ENCODE results near the gene DOK7.

Gene DOK7

DNA sequence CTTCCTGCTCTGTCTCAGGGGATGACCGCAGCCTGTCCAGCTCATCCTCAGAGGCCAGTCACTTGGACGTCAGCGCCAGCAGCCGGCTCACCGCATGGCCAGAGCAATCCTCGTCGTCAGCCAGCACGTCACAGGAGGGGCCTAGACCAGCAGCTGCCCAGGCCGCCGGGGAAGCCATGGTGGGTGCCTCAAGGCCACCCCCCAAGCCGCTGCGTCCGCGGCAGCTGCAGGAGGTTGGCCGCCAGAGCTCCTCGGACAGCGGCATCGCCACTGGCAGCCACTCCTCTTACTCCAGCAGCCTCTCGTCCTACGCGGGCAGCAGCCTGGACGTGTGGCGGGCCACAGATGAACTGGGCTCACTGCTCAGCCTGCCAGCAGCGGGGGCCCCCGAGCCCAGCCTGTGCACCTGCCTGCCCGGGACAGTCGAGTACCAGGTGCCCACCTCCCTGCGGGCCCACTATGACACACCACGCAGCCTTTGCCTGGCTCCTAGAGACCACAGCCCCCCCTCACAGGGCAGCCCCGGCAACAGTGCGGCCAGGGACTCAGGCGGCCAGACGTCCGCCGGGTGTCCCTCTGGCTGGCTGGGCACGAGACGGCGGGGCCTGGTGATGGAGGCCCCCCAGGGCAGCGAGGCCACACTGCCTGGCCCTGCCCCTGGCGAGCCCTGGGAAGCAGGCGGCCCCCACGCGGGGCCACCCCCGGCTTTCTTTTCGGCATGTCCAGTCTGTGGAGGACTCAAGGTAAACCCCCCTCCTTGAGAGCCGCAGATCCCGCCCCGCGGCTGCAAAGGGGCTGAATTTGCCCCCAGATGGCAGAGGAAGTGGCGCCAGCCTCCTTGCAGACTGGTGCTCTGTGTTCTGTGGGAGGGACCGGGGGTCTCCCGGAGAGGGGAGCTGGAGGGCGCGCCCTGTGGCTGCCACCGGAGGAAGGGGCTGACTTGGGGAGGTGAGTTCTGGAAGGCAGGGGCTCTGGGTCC is 29.9 kb downstream of the DOK7 start:
- DNase-seq, result no peak

DNA sequence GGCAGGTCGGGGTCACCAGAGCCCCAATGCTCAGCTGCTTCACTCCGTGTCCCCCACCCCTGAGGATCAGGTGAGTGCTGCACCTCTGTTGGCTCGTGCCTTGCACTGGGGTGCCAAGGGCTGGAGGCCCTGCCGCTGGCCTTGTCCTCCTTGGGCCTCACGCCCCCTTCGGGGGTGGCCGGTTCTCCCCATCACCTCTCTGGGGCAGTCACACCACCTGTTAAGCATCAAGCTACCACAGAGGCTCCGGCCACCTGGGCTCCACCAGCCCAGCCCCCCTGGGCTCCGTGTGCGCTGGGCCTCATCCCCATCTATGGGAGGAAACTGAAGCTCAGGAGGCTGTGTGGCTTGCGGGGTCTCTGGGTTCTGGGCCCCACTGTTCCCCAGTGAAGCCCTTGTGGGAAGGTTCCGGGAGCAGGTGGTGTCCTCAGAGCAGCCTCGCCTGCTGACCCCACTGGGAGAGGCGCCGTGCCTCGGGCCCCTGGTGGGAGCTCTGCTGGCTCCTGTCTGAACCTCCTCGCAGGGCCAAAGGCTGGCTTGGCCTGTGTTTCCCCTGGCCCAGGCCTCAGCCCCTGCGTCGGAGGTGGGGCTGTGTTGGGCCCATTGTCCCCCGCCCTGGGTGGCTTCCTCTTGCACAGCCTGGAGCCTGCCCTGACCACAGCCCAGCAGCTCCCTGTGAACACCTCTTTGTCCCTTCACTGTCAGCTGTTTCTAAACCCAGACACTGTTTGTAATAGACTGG is 30.8 kb downstream of the DOK7 start:
- no peak for DNase-seq

DNA sequence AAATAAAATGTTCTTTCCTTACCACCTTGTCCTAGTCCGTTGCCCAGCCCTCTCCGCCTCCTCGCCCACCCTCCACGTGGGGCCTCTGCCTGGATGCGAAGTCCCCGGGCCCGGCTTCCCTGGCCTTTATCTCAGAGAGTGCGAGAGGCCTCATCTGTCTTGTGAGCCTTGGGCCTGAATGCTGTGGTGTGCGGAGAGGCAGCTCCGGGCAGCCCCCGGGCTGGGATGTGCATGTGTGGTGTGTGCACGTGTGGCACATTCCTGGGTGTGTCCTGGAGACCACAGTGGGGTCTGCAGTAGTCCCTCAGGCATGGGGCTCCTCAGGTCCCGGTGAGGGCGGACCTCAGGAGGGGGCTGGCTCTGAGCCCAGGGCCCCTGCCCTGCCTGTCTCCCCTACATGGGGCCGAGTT is 31.4 kb downstream of the DOK7 start:
- no peak for DNase-seq

DNA sequence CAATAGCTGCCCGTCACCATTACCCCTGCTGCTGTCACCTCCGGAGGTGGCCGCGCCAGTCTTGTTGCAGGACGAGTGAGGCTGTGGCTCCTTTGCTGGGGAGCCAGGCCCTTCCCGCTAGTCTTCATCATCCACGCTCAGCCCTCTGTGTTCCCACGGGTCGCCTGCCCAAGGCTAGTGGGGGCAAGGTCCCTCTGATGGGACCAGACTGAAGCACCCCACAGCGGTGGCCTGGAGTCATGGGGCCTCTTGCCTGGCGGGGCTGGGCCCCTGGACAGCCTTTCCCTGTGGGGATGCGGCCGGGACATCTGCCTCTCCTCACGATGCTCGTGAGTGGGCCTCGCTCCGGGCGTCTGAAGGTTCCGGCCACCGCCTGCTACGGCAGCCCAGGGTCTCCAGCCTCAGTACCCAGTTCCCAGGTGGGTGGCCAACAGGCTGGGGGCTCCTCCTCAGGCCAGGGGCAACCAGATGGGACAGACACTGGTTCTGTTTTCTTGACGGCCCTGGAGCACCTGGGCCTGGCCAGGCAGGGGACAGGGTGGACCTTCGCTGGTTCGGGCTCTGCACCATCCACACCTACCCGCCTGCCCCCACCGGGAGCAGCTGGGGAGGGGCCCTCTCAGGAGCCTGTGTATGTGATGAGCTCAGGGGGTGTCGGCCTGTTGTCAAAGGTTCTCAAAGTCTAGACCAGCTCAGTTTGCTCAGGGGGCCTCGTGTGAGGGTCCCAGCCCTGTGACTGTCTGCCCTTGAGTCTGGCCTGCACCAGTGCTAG is 32.3 kb downstream of the DOK7 start:
- DNase-seq, result no peak

DNA sequence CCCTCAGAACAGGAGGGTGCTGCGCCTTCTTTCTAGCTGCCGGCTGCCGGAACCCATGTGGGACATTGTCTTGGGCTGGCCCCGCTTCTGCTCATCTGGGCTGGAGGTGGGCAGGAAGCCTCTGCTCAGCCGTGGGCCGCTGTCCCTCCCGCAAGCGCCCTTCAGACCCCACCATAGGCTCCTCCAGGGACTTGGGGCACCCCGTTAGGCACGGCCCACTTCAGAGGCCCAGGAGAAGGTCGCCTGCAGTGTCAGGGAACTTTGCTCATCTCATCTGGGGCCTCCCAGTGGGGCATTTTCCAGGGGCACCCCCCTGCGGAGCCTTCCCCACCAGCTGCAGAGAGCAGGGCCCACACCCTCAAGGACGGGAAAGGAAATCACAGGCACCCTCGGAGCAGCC is 32.9 kb downstream of the DOK7 start:
- DNase-seq, result no peak

DNA sequence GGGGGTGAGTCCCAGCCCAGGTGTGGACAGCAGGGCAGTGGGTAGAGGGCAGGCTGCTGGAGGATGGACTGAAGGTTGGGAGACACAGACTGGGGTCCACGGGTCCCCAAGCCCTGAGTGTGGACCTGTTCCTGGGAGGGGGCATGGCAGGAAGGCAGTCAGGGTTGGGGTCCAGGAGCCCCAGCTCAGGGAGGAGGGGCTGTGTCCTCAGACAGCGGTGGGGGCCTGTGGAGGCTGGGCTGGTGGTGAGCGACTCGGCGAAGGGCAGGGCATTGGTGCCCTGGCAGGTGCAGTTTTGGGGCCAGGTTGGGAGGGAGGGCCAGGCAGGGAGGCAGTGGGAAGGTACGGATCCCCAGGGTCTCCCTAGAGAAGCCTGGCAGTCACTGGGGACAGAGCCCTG is 34.0 kb downstream of the DOK7 start:
- DNase-seq, result no peak

DNA sequence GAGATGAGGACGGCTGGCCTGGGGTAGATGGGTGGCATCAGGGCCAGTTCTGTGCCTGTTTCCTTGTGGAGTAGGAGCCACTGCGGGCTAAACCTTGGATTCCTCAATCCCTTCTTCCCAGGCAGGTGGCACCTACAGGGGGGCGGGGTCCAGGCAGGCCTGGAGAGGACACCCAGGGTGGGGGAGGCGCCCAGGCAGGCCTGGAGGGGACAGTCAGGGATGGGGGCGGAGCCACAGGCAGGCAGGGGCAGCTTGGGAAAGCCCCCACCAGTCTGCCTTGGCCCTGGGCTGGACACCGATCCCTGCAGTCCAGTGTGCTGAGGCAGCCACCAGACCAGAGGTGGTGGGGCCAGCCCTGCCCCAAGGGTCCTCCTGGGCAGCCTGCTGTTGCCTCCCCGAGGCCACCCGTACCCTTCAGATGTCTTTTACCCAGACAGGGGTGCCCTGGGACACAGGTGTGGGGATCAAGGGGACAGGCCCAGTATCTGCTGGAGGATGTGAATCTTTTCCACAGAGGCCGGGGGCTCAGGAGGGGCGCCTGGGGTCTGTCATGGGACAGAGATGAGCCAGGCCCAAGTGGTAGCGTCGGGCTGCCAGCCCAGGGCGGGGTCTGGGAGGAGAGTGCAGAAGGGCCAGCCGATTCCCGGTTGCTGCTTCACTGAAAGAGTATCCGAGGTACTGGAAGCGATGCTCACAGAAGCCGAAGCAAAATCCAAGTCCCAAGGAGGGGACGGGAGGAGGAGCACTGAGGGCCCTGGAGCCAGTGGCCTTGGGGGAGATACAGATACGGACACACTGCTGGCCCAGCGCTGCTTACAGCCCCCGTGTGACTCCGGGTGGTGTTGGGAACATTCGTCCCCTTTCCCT is 34.6 kb downstream of the DOK7 start:
- DNase-seq, result no peak

DNA sequence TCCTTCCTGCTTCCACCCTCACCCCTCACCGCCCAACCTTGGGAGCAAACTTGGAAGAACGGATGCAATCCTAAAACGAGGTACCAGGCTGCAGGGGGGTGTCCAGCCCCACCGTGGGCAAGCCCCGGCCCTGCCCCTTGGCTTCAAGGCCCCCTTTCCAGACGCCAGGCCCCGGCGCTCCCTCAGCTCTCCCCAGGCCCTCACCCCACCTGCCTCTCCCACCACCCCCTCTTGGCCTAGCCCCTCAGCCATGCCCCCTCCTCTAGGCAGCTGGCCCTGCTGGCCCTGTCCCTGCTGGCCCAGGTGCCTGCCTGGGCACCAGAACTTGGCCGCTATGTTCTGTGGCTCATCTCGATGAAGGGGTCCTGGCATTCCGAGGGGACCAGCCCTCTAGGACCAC is 35.3 kb downstream of the DOK7 start:
- DNase-seq, result no peak

DNA sequence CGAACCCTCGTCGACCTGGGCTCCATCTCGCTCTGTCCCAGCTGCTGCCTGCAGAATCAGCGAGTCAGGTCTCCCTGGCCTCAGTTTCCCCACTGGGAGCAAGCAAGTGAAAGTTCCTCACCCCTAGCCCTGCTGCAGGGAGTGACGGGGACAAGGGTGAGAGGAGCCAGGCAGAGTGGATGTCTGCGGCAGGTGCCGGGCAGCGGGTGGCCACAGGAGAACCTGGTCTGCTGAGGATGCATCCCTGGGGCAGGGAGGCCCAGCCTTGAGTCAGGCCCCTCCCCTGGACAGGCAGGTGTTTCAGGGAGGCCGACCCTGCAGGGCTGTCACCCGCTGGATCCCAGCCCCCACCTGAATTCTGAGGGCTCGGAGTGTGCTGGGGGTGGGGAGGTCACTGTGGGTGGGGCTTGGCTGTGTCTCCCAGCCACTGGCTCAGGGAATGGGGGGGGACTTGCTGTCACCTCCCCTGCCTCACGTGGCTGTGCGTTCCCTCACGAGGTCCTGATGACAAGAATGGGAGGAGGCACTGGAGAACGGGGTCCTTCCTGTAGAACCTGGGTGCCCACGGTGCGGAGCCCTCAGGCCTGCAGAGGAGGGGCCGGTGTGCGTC is 35.9 kb downstream of the DOK7 start:
- no peak for DNase-seq

DNA sequence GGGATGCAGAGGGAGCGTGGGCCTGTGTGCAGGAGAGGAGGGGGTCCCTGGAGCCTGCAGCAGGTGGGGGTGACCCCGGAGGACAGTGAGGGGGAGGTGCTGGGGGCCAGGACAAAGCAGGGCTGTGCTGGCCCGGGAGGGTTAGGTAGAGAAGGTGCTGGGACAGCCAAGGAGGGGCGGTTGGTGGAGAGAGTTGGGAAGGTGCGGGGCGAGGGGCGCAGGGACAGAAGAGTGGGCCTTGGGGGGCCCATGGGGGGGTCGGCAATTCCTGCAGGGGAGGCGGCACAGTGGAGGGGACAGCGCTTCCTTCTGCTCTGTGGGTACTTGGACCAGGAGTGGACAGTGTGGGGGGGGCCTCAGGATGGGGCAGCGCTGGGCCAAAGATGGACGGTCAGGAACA is 36.6 kb downstream of the DOK7 start:
- DNase-seq, result no peak

DNA sequence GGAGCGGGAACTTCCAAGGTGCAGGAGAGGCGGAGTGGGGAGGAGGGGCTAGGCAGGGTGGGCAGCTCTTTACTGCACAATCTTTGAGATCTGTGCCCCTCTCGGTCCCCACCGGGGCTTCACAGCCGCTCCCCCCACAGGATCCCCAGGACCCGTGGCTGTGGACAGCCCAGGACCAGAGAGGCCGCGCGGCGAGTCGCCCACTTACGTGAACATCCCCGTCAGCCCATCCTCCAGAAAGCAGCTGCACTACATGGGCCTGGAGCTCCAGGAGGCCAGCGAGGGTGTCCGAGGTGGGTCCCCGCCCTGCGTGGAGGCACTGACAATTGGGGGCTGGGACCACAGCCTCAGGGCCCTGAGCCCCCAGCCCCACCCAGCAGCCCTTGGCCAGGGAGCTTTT is 37.0 kb downstream of the DOK7 start:
- DNase-seq, result no peak

DNA sequence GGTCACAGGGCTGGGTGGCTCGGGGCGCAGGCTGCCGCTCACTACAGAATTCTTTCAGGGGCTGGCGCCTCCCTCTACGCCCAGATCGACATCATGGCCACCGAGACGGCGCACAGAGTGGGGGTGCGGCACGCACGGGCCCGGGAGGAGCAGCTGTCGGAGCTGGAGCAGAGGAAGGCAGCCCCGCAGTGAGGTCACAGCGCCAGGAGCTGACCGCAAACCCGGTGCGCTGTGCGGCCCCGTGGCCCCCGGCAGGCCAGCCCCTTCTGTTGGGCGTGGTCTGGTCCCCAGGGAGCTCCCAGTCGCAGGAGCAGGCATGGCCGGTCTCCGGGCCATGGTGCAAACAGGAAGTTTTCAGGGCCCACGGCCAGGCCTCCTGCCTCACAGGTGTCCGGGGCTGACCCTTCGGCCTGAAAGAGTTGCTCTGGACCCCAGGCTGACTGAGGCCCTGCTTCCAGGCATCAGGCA is 37.6 kb downstream of the DOK7 start:
- DNase-seq, result no peak

DNA sequence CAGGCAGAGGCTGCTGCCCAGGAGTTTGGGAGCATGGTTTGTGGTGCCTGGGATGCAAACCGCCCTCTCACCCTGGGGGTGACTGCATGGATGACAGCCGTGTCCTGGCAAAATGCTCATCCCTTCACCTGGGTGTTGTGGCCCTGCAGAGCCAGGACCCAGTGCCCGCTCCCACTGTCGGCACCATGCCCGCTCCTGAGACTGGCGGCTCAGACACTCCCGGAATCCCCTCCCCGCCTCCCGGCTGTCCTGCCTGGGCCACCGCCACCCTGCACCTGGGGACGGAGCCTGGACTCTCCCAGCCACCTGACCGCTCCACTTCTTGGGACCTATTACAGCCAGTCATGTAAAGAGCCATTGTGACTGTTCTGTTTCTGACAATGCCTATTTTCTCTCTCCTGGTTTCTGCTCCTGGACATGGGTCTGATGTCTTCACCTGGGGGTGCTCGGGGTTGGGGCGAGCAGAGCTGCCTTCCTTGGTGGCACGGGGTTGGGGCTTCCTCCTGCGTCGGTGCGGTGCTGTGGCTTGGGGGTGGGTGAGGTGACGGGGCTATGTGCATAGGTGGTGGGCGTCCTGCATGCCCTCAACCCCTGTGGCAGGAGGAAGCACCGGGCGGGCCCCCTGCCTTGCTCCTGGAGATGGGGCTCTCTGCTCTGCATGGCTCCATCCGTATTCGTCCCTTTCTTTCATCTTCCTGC is 38.2 kb downstream of the DOK7 start:
- DNase-seq, result no peak

DNA sequence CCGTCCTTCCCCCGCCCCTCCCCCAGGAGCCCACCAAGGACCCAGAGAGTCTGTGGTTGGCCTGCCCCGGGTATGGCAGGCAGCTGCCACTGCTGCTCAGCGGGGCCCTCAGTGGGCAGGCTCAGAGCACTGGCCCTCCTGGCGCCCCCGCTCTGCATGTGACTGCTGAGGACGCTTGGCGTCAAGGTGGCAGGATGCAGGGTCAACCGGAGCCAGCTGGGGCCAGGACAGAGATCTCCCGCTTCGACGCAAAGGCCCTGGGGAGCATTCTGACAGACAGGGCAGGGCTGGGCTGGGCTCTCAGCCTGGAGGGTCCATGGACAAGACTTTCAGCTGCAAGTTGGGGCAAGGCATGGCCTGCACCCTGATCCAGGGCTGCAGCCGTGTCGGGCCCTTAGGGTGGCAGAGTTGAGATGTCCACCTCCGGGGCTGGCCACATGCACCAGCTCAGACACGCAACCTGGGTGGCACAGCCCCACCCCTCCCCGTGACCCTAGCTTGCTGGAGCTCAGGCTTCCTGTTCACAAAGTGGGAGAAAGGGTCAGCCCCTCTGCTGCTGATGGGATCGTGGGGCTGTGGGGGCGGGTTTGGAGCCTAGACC is 38.8 kb downstream of the DOK7 start:
- no peak for DNase-seq

DNA sequence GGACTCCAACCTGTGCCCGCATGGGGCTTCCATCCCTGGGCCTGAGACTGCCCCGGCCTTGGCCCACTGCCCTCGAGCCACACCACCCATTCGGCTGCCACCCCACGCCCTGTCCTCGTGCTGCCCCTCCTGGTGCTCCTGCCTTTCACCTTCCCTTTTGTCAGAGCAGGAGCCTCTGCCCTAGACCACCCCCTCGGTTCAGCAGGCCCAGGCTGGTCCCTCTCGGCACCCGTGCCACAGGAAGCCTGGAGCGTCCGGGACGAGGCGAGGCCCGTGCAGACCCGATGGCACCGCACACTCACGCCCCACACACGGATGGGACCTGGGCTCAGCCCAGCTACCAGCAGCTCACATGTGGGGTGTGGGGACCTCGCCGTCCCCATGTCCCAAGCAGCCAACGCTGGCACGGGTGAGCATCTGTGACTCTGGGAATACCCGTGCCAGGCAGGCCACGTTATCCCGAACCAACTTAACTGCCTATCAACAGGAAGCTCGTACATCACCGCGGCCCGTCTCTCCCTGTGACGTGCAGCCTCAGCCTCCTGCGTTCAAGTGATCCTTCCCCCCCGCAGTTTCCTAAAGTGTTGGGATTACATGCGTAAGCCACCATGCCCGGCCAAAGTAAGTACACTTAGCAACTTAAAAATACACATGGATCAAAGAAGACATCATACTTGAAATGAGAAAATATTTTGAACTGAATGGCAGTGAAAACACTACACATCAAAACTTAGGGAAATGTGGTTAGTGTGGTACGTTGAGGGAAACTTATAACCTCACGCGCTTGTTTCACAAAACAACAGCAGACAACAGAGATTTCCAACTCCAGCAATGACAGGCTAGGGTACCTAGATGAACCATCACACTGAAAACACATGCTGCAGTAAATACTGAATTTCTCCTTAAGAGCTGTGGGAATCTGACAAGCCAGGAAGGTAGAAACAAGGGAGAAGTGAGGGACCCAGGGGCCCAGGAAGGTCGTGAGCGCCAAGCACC is 40.1 kb downstream of the DOK7 start:
- DNase-seq, result no peak

DNA sequence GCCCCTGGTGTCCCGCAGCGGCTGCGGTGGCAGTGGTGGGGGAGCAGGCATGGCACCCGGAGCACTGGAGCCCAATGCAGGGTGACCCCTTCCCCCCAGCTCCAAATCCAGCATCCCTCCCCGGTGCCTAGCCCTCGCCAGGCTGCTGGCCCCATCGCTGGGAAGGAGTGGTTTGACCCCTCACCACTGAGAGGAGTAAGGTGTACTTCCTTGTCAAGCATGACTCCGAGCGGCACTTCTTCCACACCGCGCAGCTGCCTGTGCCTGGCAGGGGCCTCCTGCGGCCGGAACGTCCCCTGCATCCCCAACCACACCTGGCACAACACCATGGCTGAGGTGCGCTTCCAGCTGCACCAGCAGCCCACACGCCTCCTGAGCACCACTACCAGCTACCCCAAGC is 42.1 kb downstream of the DOK7 start:
- no peak for DNase-seq

DNA sequence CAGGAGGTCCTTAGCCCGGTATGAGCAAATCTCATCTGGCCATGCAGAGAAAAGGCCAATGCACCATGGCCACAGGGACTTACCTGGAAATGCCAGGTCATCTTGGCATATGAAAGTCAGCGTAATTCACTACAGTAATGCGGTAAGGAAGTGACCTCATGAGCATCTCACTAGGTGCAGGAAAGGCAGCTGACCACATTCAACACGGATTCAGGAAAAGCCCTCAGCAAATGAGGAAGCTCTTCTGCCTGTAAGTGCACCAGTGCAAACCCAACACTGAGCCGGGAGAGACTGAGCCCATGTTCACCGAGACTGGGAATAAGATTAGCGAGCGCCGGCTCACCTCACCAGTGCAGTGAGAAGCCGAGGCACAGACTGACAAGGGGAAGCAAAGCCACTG is 45.4 kb downstream of the DOK7 start:
- DNase-seq, result no peak

DNA sequence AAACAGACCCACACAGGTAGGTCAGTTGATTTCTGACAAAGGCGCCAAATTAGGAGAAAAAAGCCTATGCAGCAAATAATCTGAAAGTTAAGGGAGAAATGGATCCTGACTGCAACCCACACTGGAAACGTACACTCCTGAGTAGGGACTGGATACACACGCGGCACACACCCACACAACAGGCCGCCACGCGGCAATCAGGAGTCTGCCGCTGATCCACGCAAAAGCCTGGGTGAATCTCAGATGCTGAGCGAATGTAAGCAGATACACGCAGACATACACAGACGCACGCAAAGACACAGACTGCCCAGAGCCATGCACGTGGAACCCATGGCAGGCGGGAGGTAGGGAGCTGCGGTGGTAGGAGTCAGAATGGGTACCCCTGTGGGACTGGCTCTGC is 47.4 kb downstream of the DOK7 start:
- DNase-seq, result no peak

DNA sequence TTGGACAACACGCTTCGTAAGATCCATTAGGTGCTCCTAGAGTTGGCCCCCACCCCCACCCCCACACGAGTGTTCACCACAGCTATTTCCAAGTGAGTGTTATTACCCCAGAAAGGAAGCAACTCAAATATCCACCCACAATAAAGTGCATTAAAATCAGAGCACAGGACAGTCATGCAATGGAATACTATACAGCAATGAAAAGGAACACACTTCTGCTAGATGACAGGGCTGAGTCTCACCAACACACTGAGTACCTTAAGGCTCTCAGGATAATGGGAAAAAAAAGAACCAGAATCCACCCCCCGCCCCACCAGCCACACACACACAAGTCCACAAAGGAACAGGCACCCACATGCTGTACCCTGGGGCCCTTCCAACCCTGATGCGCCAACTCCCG is 48.1 kb downstream of the DOK7 start:
- DNase-seq, result no peak
